ENCODE results near the gene FKBP2. TPM values are rescaled to one million over a fixed set of nuclear protein-coding genes. Genes with fewer than 3 reads are reported as not detected.

Gene FKBP2
- total and polyA plus RNA-seq, 4 donors: 65.2 to 397 (median 150) TPM

- Histone ChIP-seq H3K27ac (ENCODE audit: low read depth in 1 of 2, low read length in 1 of 2) (no peak overlapping the region), H3K9ac (ENCODE audit: insufficient read depth in 1 of 2, low read length in 2 of 2) (no peak overlapping the region), H3K4me3 (no peak overlapping the region), H3K36me3 (ENCODE audit: control insufficient read depth in 4 of 4, insufficient read depth in 4 of 4, low read length in 4 of 4) (peaks cover 0 to 17% (median 11%) of the 10 kb centered on the region in 4 donors), H3K4me1 (ENCODE audit: control insufficient read depth in 5 of 5, insufficient read depth in 5 of 5, low read length in 5 of 5) (peaks cover 0 to 7% (median 0%) of the 10 kb centered on the region in 5 donors), H3K27me3 (ENCODE audit: control insufficient read depth in 3 of 3, insufficient read depth in 3 of 3, low read length in 2 of 3) (no peaks in the 10 kb centered on the region), H3K9me3 (ENCODE audit: control insufficient read depth in 4 of 4, insufficient read depth in 3 of 4, low read length in 3 of 4) (no peaks in the 10 kb centered on the region)
- no peak for TF ChIP-seq CTCF (IDR thresholded peaks at IDR 0.05; ENCODE audit: control extremely low read depth, extremely low read depth)
- 79 to 85% methylated on average over 17 of the region's 17 CpGs for WGBS, 2 donors
- DNase-seq: no peak
- no peak for ATAC-seq (ENCODE audit: insufficient read depth, low FRiP score)
Measured at GRCh38 chr11:64276653-64277431, 35.9 kb downstream of the FKBP2 start.

- peaks cover 0 to 19% (median 10%) of the 10 kb centered on the region in 4 donors for H3K36me3 ChIP-seq (ENCODE audit: control insufficient read depth in 4 of 4, insufficient read depth in 4 of 4, low read length in 4 of 4)
- H3K27me3 ChIP-seq (ENCODE audit: control insufficient read depth in 3 of 3, insufficient read depth in 3 of 3, low read length in 2 of 3): no peaks in the 10 kb centered on the region
- H3K4me3 ChIP-seq: no peak overlapping the region
- no peaks in the 10 kb centered on the region for H3K9me3 ChIP-seq (ENCODE audit: control insufficient read depth in 4 of 4, insufficient read depth in 3 of 4, low read length in 3 of 4)
- DNase-seq (no peak), ATAC-seq (ENCODE audit: insufficient read depth, low FRiP score) (no peak)
- WGBS, 2 donors: 87 to 93% methylated on average over 8 of the region's 8 CpGs
- H3K4me1 ChIP-seq (ENCODE audit: control insufficient read depth in 5 of 5, insufficient read depth in 5 of 5, low read length in 5 of 5): peaks cover 0 to 5% (median 0%) of the 10 kb centered on the region in 5 donors
- H3K27ac ChIP-seq (ENCODE audit: low read depth in 1 of 2, low read length in 1 of 2): peak overlapping the region in 1 of 2 donors; percentile 6
- no peak for TF ChIP-seq CTCF (IDR thresholded peaks at IDR 0.05; ENCODE audit: control extremely low read depth, extremely low read depth)
- no peak overlapping the region for H3K9ac ChIP-seq (ENCODE audit: insufficient read depth in 1 of 2, low read length in 2 of 2)
Measured at GRCh38 chr11:64278576-64279190, 37.8 kb downstream of the FKBP2 start.

DNA sequence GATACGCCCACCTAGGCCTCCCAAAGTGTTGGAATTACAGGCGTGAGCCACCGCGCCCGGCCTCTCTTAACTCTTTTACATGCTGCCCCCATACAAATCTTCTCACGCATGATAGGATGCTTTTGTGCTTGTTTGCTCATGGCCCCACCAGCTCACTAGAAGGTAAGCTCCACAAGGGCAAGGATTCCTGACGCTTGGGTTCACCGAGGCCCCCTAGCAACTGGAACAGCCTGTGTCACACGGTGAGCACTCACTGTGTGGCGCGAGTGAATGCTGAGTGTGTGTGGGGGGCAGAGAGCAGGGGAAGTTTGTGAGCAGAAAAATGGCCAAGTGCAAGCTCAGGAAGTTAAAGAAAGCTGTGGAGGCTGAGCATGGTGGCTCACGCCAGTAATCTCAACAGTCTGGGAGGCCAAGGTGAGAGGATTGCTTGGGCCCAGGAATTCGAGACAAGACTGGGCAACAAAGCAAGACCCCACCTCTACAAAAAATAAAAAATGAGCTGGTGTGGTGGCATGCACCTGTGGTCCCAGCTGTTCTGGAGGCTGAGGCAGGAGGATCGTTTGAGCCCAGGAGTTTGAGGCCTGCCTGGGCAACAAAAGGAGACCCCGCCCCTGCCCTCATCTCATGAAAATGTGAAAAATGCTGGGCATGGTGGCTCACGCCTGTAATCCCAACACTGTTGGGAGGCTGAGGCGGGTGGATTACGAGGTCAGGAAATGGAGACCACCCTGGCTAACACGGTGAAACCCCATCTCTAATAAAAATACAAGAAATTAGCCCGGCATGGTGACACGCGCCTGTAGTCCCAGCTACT, 41.3 kb downstream of the FKBP2 start:
- DNase-seq (no peak), ATAC-seq (ENCODE audit: insufficient read depth, low FRiP score) (no peak)
- H3K4me1 ChIP-seq (ENCODE audit: control insufficient read depth in 5 of 5, insufficient read depth in 5 of 5, low read length in 5 of 5): peaks cover 0 to 20% (median 0%) of the 10 kb centered on the region in 5 donors
- no peak overlapping the region for H3K27ac ChIP-seq (ENCODE audit: low read depth in 1 of 2, low read length in 1 of 2)
- no peak for TF ChIP-seq CTCF (IDR thresholded peaks at IDR 0.05; ENCODE audit: control extremely low read depth, extremely low read depth)
- no peak overlapping the region for H3K4me3 ChIP-seq
- 95 to 96% methylated on average over 22 of the region's 22 CpGs for WGBS, 2 donors
- no peak overlapping the region for H3K9ac ChIP-seq (ENCODE audit: insufficient read depth in 1 of 2, low read length in 2 of 2)
- peaks cover 0 to 11% (median 5%) of the 10 kb centered on the region in 4 donors for H3K36me3 ChIP-seq (ENCODE audit: control insufficient read depth in 4 of 4, insufficient read depth in 4 of 4, low read length in 4 of 4)
- no peaks in the 10 kb centered on the region for H3K27me3 ChIP-seq (ENCODE audit: control insufficient read depth in 3 of 3, insufficient read depth in 3 of 3, low read length in 2 of 3)
- no peaks in the 10 kb centered on the region for H3K9me3 ChIP-seq (ENCODE audit: control insufficient read depth in 4 of 4, insufficient read depth in 3 of 4, low read length in 3 of 4)
